HL-60/S4 treated with phorbol 12-myristate 13-acetate at 8.2 ng/mL for 4 days and 3 days (cell line): ENCODE measurements around the gene PTPRT.

Source experiments
- in situ Hi-C: fragments of 300-500 bp; cut with MboI; formaldehyde crosslinking; loops from 2 replicates; pipeline ENCODE4 v1.15.0; 2022; ENCODE audit warnings: low sequenced_read_pairs

The PTPRT gene

DNA sequence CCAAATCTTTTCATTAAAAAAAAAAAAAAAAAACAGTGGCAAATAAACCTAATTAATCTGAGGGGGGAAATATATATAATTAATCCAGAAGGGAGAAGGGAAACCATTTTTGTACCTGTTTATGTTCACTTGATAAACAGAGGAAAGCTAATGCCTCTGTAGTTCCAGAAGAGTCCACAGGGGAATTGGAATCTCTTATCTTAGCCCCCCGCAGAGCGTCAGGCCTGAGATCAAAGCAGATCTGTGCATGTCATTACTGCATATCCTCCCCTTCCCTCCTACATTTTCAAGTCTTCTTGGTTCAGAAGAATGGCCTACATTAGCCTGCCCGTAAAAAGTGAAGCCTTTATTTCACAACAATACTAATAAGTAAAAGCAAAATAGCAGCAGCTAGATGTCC, 157.2 kb downstream of the PTPRT start:
- in situ Hi-C loops = no loop called here

DNA sequence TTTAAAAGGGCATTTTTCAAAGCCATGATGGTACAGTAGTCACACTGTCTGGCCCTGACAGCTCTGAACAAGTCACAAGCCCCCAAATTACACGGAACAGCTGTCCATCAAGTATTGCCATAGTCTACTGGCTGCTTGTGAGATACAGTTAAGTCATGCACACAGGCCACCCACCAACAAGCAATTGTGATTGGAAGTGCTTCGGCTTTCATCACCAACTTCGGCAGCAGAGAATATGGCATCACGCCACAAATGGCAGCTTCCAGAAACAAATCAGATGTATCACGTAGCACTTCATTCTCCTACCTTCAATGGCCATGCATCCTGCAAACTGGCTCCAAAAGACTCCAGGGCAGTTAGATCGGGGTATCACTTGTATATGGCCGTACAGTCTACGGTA, 160.5 kb downstream of the PTPRT start:
- in situ Hi-C loops = no loop called here

DNA sequence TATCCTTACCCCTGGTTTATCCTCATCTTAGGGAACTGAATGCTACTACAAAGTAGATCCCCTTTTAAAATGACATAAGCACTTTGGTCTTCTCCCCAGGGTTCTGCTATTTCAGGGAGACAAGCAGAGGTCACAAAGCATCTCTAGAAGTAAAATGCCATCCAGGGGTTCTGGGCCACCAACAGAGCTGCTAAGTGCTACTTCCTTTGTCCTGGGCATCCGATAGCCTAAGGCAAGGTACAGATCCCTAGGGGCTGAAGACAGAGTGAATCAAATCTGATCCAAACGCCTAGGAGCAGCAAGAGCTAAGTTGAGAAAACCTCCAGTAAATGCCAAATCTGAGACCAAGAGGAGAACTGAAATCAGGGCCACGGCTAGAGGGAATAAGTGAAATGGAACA, 161.2 kb downstream of the PTPRT start:
- in situ Hi-C loops = no loop called here

DNA sequence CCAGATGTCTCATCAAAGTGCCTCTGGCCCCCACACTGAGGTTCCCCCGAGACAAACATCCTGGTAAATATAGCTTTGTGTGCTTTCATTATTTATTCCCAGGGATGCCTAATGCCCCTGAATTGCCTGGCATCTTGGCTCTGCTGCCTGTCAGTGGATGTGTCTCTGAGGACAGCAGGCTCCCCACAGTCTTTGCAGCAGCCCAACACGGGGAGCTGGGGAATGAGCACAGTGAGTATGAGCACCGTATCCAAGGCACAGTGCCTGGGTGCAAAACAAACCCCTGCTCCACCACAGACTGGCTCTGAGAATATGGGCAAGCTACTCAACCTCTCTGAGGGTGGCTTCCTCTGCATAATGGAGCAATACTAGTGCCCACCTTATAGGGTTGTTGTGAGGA, 165.9 kb downstream of the PTPRT start:
- in situ Hi-C loops = no loop called here

DNA sequence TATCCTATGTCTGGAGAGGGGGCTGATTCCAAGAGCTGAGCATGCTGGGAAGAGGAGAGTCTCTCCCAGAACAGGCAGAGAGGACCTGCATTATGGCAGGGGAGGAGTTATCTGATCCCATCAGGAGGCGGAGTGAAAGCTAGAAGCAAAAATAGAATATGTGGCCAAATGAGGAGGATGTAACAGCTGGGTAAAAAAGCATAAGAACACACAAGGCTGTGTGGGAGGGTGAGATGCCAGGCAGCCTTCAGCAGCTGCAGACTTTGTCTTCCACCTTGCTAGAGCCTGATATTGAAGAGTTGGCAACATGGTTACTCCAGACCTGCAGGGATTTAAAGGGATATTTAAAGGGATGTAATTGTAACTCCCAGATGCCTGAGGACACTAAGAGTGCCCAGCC, 167.1 kb downstream of the PTPRT start:
- in situ Hi-C loops = no loop called here

DNA sequence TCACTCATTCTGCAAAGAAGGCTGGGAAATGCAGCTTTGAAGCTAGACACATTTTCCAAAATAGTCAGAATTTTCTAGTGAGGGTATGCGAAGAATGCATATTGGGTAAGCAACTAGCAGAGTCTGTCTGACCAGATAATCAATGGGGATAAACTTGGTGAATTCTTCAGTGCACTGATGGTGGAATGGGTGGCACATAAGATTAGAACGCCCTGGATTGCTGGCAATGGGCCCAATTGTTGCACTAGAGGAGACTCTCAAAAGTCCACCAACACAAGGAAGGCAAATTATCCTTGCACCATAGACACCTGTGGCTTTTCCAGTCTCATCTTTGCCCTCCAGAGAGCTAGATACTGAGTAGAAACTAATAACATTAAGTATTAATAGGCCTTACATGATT, 167.6 kb downstream of the PTPRT start:
- in situ Hi-C loops = no loop called here

DNA sequence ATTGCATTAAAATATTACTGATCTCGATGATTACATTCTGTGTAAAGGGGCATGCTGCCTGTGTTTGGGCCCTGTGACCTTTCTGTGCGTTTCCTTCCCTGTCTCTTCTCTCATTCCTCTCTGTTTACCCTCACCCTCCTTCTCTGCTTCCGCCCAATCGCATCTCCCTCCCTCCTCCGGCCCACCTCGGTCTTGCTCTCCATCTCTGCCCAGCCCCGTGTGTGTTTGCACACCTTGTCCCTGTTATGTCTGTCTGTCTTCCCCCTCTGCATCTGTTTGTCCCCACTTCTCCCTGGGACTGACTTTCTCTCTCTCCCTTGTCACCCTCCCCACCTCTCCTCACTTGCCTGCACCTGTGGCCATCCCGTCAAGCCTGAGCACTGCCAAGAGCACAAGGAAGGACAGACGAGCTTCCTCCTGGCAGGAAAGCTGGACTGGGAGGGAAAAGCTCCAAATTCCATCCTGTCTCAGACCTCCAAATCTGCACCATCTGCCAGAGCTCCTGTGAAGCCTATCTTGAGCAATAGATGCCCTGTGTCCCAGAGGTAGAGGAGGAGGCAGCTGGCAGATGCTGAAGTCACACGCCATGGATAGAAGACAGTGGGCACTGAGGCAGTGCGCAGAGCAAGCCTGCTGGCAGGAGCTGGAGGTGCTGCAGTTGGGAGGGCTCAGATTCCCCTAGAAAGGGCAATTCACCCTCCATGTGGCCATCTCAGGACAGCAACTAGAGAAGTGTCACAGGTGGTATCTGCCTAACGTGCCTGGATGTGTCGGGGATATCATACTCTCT, 172.3 kb downstream of the PTPRT start:
- in situ Hi-C loops = no loop called here

DNA sequence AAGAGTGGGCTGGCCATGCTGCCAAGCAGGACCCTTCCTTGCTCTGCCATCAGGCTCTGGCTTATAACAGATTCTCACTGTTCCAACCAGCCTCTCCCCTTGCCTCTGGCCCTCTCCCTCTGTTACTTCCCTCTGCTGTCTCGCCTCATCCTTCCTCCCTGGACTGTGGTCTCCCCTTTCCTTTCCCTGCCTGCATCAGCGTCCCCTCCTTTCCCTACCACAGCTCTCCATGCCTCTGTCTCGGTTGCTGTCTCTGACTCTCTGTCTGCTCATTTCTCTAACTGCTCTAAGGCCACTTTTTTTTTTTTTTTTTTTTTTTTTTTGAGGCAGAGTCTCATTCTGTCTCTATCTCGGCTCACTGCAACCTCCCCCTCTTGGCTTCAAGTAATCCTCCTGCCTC, 173.4 kb downstream of the PTPRT start:
- in situ Hi-C loops = no loop called here

DNA sequence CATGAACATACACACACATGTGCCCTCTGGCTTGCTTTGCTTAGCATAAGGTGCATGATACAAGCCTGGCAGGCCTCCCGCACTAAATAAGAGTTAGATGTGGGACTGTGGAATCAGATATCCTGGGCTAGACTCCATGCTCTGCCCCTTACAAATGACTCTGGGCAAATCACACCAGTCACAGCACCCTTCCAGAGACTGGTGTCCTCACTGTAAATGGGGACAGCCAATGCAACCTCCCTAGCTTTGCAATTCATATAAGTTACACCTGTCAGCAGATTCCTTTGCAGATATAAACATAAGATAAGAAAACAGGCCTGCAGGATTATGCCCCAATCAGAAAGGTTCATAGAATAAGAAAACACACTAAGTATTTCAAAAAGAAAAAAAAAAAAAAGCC, 174.1 kb downstream of the PTPRT start:
- in situ Hi-C loops = no loop called here

DNA sequence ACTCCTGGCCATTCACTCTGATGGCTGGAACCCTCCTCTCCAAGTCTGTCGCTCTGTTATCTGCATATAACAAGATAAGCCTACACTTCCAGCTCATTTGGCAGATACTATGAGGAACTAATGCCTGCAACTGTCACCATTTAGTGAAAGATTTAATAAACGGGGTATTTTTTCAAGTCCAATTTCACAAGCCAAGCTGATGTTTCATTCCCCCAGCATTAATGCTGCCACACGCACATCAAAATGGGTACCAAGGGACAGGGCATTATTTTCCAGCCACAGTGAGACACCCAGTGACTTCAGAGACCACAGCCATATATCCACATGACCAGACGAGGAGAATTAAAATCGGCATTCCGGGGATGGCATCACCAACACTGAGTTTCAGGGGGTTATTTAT, 175.5 kb downstream of the PTPRT start:
- in situ Hi-C loops = no loop called here

DNA sequence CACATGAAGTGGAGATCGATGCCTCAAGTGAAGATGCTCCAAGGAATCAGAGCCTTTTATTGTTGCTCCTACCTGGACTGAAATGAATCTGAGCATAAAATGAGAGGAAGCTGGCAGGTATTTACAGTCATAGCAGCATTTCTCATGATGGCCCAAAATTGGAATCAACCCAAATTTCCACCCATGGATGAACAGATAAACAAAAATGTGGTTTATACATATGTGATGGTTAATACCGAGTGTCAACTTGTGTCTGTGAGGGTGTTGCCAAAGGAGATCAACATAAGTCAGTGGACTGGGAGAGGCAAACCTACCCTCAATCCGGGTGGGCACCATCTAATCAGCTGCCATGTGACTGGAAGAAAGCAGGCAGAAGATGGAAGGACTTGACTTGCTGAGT, 178.2 kb downstream of the PTPRT start:
- in situ Hi-C loops = no loop called here

DNA sequence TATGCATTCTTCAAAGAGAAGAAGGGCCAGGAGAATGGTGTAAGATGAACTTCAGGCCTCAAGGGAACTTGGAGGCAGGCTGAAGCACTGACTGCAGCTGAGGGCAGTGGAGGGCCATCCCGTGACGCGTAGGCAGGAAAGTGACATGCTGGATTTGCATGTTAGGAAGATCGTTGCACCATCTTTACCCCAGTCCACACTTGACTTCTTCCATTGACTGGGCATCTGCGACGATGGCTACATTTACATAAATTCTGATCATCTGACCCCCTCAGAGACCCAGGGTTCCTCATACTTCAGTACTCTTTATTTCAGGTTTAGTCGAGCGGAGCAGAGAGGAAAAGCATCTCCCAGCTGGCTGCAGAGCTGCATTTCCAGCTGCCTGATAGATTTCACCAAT, 180.2 kb downstream of the PTPRT start:
- in situ Hi-C loops = no loop called here

DNA sequence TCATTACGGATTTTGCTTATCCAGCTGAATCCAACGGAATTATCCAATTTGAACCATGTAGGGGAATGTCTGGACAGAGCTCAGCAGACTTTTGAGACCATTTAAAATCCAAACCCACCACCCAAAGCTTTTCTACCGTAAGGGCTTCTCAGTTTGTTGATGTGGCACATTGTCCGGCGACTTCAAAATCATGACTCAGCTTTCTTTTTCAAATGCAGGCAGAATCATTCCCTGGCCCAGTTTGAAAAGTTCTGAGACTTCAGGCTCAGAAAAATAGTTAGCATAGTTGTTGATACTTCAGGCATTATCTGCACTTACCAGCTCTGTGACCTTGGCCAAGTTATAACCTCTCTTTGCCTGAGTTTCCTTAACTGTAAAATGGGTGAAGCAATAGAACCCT, 182.2 kb downstream of the PTPRT start:
- in situ Hi-C loops = no loop called here

DNA sequence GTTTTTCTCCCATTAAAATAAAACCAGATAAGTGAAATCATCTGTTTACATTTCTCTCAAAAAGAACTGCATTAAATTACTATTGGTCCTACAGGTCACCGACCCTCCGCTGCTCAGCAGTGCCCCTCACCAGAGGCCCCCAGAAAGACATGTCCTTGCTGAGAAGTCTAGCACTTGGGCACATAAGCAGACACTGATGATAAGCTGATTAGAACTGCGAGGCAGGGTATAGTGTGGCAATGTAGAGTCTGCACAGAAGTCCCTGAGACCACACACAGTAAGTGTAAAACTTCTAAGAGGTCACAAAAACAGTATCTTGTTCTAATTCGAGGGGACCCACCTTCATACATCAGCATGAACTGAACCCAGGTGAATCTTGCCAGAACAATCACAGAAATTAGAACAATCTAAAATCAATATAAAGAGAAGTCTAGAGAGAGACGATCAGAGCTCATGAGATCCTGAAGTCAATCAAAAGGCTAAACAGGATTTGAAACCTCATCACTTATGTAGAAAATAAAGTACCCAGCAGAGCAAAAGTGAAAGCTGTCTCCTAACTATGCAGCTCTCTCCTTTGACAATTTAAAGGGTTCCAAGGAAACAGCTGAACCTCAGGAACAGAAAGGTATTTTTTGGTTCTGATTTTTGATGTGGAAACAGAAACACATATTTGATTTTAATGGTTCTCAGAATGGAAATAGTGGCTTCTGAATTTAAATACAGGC, 182.9 kb downstream of the PTPRT start:
- in situ Hi-C loops = no loop called here

DNA sequence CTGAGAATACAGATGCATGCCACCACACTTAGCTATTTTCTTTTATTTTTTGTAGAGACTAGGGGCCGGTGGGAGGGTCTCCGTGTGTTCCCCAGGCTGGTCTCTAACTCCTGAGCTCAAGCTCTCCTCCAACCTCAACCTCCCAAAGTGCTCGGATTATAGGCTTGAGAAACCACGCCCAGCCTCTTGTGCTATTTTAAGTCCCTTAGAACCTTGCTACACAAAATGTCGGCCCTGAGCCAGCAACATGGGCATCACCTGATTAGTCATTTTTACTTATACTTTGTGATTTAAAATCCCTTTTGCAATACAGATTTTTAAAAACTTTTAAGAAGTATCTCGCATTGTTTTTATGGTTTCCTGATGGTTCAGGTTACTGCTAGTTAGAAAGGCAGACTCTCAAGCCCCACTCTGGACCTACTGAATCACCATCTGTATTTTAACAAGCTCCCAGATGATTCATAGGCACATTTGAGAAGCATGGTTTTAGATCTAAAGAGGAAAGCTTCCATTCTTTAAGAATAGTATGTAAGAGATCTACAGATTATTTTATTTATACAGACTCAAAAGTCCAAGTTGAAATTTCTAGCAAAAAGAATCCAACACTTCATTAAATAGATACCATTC, 186.3 kb downstream of the PTPRT start:
- in situ Hi-C loops = no loop called here

DNA sequence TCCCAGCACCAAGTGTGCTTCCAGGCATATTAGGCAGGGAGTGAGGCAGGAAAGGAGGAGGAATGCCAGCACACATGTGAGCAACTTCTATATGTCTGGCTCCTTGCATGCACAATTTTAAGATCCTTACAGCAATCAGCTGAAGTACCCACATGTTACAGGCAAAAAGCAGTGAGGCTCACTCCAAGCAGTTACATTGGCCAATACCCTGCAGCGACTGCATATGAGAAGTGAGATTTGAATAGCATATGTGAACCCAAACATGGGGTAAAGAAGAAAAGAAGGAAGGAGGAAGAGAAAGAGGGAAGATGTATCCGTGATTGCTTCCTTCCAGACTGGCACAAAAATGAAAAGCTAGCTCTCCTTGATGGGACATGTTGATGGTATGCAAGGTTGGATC, 193.6 kb downstream of the PTPRT start:
- in situ Hi-C loops = no loop called here

DNA sequence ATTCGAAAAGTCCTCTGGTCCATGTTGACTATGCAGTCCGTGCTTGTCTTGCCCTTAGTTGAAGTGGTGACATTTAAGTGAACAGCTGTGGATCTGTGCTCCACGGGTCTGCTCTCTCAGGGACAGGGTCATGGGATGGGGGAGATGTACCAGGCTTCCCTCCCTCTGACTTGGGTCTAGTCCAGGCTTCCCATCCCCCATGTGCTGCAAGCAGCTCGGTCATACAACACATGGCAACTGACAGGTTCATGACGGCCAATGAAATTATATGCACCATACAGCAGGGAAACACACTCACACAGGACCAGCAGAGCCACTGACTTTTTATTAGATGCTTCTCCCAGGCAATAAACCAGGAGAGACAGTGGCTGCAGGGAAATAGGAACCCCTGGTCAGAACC, 201.4 kb downstream of the PTPRT start:
- in situ Hi-C loops = no loop called here

DNA sequence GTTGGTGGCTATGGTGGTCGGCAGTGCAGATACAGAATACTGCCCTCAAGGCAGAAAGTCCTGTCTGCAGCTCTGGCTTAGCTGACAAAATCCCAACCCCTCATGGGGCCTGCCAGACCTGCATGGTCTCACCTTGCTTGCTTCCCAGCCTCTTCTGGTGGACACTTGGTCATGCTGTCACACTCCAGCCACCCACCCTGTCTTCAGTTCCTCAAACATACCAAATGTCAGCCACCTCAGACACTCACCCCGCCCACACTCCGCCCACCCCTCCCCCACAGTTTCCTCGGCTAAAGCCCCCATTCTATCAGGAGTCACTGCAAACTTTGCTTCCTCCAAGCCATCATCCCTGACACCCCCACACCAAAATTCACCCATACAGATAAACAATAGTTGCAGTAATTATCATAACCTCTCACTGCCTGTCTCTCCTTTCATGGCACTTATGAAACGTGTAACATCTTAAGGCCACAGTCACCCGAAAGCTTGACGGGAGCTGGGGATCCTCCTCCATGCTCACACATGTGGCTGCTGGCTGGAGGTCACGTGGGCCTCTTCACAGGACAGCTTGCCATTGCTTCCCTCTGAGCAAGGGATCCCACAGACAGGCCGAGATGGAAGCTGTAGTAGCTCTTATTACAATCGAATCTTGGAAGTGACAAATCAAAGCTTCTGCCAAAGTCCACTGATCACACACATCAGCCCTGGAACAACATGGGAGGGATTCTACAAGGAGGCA, 202.2 kb downstream of the PTPRT start:
- in situ Hi-C loops = no loop called here

DNA sequence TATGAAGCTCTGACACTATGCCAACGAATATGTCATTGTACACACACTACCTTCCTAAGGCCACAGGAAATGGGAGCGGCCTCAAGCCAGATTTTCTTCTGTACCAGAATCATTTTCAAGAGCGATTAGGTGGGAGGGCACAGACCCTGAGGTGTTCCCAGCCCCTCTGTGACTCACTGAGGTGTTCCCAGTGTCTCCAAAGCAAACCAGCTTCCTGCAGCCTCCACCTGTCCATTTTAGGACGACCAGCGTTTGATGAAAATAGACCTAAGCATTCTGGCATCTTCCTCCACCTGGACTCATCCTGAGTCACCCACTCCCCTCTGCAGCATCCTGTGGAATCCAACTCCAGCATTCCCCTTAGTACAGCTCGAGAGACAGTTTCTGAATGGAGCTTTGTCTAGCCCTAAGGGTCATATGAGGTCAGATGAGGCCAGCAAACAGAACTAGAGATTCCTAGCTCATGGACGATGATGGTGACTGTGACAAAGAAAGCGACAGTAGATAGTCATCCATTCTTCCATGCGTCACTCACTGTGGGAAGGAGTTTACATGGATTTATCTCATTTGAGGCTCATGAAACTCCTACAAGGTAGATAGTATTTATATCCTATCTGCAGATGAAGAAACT, 203.4 kb downstream of the PTPRT start:
- in situ Hi-C loops = no loop called here

DNA sequence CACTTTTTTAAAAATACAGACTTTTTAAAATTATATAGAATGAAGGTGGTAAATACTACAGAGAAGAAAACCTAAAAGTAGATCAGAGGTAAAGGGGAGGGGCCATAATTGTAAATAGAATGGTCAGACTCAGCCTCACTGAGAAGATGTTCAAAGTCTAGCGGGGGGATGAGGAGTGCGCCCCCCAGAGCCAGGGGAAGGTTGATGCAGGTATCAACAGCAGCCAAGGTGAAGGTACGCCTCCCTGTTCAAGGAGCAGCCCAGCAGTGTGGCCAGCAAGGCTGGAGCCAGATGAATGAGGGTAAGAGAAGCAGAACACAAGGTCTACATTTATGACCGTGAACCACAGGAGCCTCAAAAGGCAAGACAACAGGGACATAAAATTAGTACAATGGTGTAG, 204.1 kb downstream of the PTPRT start:
- in situ Hi-C loops = no loop called here

DNA sequence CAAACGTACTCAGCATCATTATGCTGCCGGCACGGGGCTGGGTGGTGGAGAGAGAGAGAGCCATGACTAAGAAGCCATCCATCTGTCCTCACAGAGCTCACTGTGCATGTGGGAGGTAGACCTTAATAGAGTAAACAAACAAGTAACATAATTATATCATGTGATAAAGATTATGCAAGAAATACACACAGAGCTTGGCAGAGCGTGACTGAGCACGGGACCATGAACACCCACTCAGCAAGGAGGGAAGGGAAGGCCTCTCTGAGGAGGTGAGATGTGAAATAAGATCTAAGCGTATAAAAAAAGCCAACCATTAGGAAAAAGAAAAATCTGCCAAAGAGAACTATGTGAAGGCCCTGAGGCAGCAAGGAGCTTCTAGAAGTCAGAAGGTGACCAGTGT, 207.5 kb downstream of the PTPRT start:
- in situ Hi-C loops = no loop called here
